ENCODE measurements around the gene HECA.
A peak's percentile ranks its signal among the peaks of the same experiment; 100 is the strongest.
"Not testable (repeated sequence)": the region's sequence is repeated elsewhere in the genome, so short reads cannot be mapped to it uniquely, and the experiment has no call there.

Gene HECA

DNA sequence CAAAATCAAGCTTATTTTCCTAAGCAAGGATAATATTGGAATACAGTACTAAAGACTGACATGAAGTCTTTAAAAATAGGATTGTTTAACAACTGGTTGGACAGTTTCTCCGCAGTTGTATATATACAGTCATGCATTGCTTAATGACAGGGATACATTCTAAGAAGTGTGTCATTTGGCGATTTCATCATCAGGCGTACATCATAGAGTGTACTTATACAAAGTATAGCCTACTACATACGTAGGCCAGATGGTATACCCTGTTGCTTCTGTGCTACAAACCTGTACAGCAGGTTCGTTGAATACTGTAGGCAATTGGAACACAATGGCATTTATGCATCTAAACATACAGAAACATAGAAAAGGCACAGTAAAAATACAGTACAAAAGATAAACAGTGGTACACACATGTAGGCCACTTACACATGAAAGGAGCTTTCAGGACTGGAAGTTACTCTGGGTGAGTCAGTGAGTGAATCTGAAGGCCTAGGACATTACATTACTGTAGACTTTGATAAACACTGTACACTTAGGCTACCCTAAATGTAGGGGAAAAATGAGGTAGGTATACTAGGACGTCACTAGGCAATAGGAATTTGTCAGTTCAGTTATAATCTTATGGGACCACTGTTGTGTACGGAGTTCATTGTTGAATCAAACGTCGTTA lies 20.1 kb downstream of the HECA start:
- no peak for TF ChIP-seq CTCF (IDR thresholded peaks at IDR 0.05; ENCODE audit: extremely low read depth, missing control alignments)
- no peak for DNase-seq (ENCODE audit: low spot score)

GRCh38 chr6:139156102-139156501 lies 21.2 kb downstream of the HECA start:
- no peak for TF ChIP-seq CTCF (IDR thresholded peaks at IDR 0.05; ENCODE audit: extremely low read depth, missing control alignments)
- no peak for DNase-seq (ENCODE audit: low spot score)

DNA sequence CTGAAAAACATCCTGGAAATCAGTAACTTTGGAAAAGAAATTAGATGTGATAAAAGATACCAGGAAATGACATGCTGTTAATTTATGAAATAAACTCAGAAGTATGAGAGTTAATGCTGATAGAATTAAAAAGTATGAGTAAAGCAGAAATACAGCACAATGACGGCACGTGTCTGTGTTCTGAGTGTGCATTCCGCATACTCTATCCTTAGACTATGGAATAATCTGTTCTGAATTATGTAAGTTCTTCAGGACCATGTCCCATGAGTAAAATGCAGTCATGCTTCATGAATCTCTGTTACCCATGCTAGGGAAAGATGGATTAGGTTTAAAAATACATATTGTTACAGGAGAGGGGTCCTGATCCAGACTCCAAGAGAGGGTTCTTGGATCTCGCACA lies 21.7 kb downstream of the HECA start:
- no peak for TF ChIP-seq CTCF (IDR thresholded peaks at IDR 0.05; ENCODE audit: extremely low read depth, missing control alignments)
- no peak for DNase-seq (ENCODE audit: low spot score)

- DNase-seq (ENCODE audit: low spot score) = not testable (repeated sequence)
Observed at GRCh38 chr6:139157086-139157485, 22.2 kb downstream of the HECA start.

DNA sequence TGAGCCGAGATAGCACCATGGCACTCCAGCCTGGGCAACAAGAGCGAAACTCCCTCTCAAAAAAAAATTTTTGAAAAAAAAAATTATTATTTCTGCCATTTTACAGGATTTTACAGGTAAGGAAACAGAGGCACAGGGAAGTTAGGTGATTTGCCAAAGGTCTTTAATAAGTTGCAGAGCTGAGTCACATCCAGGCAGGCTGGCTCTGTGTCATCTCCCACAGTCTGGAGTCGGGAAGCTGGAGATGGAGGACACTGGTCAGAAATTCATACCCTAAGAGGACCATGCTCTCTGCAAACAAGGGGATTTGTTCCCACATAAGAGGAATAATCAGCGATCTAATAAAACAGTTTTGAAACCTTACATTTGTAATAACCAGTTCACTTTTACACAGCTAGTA lies 24.1 kb downstream of the HECA start:
- TF ChIP-seq CTCF (IDR thresholded peaks at IDR 0.05; ENCODE audit: extremely low read depth, missing control alignments) = no peak
- no peak for DNase-seq (ENCODE audit: low spot score)

DNA sequence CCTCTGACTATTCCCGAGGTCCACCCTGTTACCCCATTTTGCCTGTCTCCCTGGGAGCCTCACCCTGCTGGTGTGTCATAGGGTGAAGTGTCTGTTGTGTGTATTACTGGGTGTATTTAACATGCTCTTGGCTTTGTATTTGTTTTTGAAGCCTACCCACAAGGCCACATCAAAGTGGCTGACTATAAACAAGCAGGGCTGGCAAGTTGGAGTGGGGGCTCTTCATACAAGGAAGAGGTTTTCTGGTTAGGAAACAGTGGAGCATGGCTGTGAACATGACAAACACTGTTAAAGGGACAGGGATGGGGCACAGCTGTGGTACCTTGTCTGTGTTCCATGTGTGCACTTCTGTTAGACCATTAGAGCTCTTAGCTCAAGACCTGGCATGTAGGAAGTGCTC lies 26.3 kb downstream of the HECA start:
- no peak for DNase-seq (ENCODE audit: low spot score)
- TF ChIP-seq CTCF (IDR thresholded peaks at IDR 0.05; ENCODE audit: extremely low read depth, missing control alignments) = no peak

GRCh38 chr6:139161817-139162284 lies 27.0 kb downstream of the HECA start:
- DNase-seq (ENCODE audit: low spot score) = peak; percentile 88
- TF ChIP-seq CTCF (IDR thresholded peaks at IDR 0.05; ENCODE audit: extremely low read depth, missing control alignments) = no peak

DNA sequence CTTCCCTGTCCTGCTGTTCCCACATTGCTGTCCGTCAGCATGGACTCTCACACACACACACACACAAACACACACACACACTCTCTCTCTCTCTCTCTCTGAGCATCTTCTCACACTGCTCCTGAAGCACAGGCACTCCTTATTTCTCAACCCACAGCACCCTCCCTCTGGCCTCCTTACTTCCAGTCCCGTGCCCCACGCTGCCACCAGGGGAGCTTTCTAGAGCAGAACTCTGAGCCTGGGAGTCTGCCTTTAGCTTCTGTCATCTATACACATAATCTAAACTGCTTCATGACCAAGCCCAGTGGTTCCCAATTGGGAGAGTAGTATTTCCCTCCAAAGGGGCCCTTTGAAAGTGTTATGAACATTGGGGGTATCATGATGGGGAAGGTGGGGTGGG lies 29.1 kb downstream of the HECA start:
- no peak for DNase-seq (ENCODE audit: low spot score)
- no peak for TF ChIP-seq CTCF (IDR thresholded peaks at IDR 0.05; ENCODE audit: extremely low read depth, missing control alignments)

Data from GM20000 (cell line).